KOPT-K1 (cell line): Measurements from ENCODE around the gene LARP7.
"Not testable (repeated sequence)": the region's sequence is repeated elsewhere in the genome, so short reads cannot be mapped to it uniquely, and the experiment has no call there.

Experiments
- H3K27ac ChIP-seq: fragments of 200-600 bp; sonication (generic); 2 replicates; pipeline ENCODE4 v1.5.1; 2016; ENCODE audit warnings: antibody characterized with exemption, mild to moderate bottlenecking, low read depth, low read length; ENCODE audit not compliant: poor library complexity, severe bottlenecking
- H3K36me3 ChIP-seq: fragments of 200-600 bp; sonication (generic); 2 replicates; pipeline ENCODE4 v1.5.1; 2017; ENCODE audit warnings: antibody characterized with exemption, mild to moderate bottlenecking, low read length, moderate library complexity; ENCODE audit not compliant: insufficient read depth
- H3K9me3 ChIP-seq: fragments of 200-600 bp; sonication (generic); 2 replicates; pipeline ENCODE4 v1.5.1; 2017; ENCODE audit warnings: antibody characterized with exemption, low read length, mild to moderate bottlenecking; ENCODE audit not compliant: insufficient read depth, poor library complexity, severe bottlenecking

LARP7 gene

DNA sequence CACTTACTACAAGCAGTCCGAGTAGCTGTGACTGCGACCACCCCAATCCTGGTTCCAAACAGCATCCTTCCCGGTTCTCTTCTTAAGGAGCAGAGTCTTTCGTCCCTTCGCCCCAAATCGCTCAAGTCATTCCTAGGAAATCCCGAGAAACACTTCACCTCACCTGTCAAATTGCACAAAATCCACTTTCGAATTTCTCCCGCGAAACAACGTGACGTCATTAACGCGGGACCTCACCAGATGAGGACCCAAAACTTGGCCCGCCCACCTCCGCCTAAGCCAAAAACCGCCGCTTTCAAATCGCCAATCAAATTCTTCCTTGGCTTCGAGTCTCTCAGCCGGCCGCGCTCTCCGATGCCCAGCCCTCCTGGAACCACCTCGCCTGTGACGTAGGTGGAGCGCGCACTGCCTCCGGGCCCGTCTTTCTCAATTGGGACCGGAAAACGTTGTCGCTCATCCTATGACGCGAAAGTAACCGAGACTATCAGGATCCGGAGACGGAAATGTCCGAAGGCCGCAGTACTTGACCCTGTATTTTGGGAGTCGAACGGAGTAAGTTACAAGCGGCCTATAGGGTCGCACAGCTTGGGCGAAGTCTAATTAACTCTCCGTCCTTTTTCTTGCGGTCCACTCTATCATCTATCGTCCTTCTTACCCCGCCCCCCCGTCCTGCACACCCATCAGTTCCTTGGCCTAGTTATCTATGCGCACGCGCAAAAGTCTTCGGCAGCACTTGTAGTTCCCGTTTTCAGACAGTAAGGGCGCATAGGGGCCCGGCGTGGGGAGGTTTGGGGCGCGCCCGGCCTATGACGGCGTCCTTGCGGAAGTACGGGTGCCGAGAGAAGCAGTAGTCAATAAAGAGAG is at the start of gene LARP7, which contains the start of gene ZGRF1:
Gene LARP7, plus strand, starts transcription at position 456 of the 864 bp plus-strand sequence. CDS start 7,527 bp downstream, outside the sequence.
Gene ZGRF1, minus strand, starts transcription at position 222 of the 864 bp plus-strand sequence. CDS start 3,733 bp downstream, outside the sequence.
- no peaks in the 10 kb centered on the region for H3K9me3 ChIP-seq
- peak within 1 kb of the TSS; percentile 91 for H3K27ac ChIP-seq
- peaks cover 13% of the 10 kb centered on the region for H3K36me3 ChIP-seq

DNA sequence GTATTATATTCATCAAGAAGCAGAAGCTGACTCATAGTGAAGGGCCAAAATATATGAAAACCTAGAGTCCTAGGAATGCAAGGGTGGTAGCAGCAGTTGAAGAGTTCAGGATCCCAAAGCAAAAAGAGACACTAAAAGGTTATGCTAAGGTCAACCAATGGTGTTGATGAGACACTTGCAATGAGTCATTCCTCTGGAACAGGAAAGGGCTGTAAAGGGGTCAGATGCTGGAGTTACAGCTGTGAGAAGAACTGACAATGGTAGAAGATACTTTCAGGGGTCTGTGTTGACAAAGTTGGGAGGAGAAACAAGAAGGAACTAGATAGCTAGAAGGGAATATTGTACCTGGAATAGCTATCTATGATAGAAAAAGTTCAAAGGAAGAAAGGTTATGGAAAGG is 47.7 kb upstream of the LARP7 start:
- Histone ChIP-seq H3K36me3 (peaks cover 76% of the 10 kb centered on the region), H3K27ac (no peak overlapping the region), H3K9me3 (no peaks in the 10 kb centered on the region)

DNA sequence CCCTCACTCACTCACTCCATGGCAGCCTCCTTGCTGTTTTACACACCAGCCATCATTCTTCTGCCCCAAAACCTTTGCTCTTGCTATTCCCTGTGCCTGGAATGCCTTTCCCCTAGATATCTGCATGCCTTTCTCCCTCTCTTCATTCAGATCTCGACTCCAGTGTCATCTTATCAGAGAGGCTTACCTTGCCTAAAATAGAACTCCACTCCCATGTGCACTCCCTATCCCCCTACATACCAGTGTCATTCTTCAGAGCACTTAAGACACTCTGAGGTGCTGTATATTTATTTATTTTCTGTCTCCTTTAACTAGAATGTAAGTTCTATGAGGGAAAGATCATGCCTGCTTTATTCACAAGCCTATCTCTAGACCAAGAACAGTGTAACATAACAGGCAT is 45.4 kb upstream of the LARP7 start:
- Histone ChIP-seq H3K36me3 (peaks cover 68% of the 10 kb centered on the region), H3K9me3 (no peaks in the 10 kb centered on the region), H3K27ac (no peak overlapping the region)

DNA sequence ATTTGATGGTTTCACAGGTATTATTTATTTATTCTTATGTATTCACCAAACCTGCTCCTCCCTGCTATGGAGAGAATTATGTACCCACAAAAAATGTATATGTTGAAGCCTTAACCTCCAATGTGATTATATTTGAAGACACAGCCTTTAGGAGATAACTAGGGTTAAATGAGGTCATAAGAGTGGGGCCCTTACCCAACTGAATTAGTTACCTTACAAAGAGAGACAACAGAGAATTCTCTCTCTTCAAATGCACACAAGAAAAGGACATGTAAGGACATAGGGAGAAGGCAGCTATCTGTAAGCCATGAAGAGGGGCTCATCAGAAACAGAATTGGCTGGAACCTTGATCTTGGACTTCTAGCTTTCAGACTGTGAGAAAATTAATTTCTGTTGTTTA is 44.2 kb upstream of the LARP7 start:
- no peak overlapping the region for H3K27ac ChIP-seq
- no peaks in the 10 kb centered on the region for H3K9me3 ChIP-seq
- H3K36me3 ChIP-seq: peaks cover 65% of the 10 kb centered on the region

DNA sequence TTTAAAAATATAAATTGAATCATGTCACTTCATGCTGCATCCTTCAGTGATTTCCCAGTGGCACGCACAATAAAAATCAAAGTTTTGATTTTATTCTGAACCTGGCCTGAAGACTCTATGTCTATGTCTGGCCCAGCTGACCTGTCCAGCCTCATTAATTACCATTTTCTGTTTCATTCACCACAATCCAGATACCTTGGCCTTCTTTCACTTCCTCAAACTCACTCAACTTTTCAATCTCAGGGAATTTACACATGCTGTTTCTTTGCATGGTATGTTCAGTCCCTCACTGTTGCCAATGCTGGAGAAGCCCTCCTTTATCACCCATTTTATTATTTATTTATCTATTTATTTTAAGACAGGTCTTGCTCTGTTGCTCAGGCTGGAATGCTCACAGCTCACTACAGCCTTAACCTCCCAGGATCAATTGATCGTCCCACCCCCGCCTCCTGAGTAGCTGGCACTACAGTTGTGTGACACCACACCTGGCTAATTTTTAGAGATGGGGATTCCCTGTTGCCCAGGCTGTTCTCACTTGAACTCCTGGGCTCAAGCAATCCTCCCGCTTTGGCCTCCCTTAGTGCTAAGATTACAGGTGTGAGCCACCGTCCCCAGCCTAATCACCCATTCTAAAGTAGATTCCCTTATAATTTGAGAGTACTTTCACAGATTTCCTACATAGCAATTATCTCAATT is 43.4 kb upstream of the LARP7 start:
- H3K36me3 ChIP-seq: peaks cover 61% of the 10 kb centered on the region
- H3K27ac ChIP-seq: no peak overlapping the region
- H3K9me3 ChIP-seq: no peaks in the 10 kb centered on the region

DNA sequence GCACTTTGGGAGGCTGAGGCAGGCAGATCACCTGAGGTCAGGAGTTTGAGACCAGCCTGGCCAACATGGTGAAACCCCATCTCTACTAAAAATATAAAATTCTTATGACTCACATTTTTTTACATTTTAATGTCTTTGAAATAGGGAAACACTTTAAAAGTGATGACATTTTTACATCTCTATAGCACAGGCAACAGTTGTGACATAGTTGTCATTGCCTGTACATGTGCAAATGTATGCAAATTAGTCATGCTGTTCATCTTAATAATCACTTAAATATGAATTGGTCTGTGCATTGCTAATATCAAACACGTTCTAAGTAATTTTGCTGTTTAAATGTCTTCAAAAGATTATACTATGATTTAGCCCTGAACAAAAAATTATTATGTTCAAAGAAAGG is 42.0 kb upstream of the LARP7 start:
- H3K27ac ChIP-seq: no peak overlapping the region
- H3K36me3 ChIP-seq: peaks cover 54% of the 10 kb centered on the region
- H3K9me3 ChIP-seq: no peaks in the 10 kb centered on the region

DNA sequence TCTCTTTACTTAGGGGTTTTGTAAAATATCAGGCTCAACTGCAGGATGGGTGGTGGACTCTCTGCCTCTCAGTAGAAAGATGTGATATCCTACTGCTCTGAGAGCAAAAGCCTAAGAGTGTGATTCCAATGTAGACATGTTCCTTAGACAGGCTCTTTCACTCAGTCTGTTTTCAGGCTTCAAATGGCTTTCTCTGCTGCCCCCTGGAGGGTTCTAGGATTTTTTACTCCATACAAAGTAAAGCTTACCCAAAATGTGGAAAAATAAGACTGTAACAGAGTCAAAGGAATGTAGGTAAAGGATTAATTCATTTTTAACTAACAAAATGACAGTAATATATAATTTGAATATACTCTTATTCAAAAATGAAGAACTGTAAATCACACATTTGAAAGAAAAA is 32.4 kb upstream of the LARP7 start:
- Histone ChIP-seq H3K27ac (no peak overlapping the region), H3K9me3 (no peaks in the 10 kb centered on the region), H3K36me3 (peaks cover 98% of the 10 kb centered on the region)

DNA sequence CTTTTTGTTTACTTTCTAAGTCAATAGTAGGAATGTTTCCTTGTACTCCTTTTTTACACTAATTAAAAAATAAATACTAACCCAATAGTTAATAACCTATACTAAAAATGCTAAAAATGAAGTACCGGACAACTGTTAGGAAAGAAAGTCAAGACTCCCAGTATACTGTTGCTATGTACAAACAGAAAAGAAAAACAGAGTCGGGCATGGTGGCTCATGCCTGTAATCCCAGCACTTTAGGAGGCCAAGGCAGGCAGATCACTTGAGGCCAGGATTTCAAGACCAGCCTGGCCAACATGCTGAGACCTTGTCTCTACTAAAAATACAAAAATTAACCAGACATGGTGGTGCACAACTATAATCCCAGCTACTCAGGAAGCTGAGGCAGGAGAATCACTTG is 24.1 kb upstream of the LARP7 start:
- H3K27ac ChIP-seq, H3K9me3 ChIP-seq: not testable (repeated sequence)

DNA sequence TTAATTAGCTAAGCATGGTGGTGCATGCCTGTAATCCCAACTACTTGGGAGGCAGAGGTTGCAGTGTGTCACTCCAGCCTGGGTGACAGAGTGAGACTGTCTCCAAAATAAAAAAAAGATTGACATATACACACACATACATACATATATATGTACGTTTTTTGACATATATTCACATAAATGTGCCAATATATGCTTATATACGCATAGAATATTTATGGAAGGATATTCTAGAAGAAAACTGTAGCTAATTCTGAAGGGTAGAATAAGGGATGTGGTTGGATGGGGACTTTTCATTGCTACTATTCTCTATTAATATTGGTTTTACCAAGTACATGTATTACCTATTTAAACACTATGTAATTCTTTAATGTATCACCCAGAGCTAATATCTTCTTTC is 20.0 kb upstream of the LARP7 start:
- Histone ChIP-seq H3K9me3 (no peaks in the 10 kb centered on the region), H3K27ac (no peak overlapping the region), H3K36me3 (peaks cover 69% of the 10 kb centered on the region)

More for the DNA sequence above, 24.1 kb upstream of the LARP7 start:
- H3K36me3 ChIP-seq: peaks cover 68% of the 10 kb centered on the region

DNA sequence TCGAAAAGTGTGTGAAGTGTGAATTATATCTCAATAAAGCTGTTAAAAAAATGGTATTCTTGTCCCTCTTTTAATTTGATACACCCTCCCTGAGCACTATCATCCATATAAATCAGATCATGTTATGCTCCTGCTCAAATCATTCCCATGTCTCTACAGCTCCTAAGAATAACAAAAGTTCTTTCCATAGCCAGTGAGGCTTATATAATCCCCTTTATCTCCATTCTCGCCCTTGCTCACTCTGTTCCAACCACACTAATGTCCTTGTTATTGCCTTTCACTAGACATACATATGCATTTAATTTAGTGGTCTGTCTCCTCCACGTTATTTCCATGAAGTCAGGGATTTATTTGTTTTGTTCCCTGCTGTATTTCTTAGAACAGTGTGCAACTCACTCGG is 10.7 kb upstream of the LARP7 start:
- peaks cover 92% of the 10 kb centered on the region for H3K36me3 ChIP-seq
- no peaks in the 10 kb centered on the region for H3K9me3 ChIP-seq
- no peak overlapping the region for H3K27ac ChIP-seq

DNA sequence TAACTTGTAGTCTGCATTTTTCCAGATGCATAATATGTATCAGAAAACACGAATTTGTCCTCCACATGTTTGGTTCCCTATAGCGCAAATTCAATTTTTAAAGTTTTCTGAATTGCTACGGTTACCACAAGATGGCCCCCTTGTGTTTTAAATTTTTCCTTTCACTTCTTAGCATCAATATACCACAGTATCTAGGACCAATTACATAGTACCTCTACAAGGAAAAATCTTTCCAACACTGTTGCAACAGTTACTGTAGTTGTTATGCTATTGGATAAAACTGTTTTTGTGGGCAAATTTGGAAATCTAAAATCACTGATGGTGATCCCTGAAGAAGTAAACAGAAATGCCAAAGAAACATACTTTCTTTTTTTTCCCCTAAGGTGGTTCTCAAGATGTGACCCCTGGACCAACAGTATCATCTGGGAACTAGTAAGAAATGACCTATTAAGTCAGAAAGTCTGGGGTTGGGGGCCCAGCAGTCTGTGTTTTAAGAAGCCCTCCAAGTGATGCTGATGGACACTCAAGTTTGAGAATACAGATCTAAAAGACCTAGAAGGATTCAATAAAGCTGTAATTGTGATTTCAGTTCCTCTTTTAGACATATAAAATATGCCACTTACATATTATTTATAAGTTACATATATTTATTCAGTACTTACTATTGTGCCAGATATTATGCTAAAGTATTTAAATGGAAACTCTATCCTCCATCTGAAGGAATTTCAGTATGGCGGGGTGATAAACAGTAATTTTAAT is 3.3 kb upstream of the LARP7 start:
- H3K36me3 ChIP-seq: peaks cover 42% of the 10 kb centered on the region
- H3K27ac ChIP-seq: no peak overlapping the region
- H3K9me3 ChIP-seq: no peaks in the 10 kb centered on the region

DNA sequence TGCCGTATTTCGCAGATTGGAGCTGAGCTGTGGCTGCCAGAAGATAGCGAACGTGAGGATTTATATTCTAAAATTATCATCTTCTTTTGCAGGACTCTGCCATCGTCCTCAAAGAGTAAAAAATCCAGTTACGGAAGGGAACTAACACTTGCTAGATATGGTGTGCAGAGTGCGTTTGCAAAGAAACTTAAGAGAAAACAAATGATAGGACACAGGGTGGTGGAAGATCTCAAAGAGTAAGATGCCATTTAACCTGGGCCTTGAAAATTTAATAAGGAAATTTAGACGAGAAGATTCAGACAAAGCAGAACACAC is 566 bp downstream of the LARP7 start:
- peak overlapping the region; percentile 91 for H3K27ac ChIP-seq
- no peaks in the 10 kb centered on the region for H3K9me3 ChIP-seq
- H3K36me3 ChIP-seq: peaks cover 10% of the 10 kb centered on the region

DNA sequence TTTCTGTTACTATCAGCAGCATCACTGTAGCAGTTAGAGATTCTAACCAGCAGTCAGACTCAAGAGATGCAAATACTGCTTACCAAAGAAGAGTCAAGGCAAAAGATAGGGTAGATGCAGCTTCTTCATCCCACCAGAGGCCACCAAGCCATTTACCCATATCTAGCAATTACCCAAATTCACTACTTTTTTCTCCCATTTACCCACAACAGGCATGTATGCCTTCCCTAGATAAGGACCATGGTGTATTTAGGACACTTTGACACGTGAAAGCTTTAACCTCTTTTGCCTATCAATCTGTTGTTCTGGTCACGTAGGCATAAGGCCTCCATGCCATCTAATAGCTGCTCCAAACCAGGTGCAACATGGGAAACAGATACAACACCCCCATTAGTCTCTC is 5.6 kb downstream of the LARP7 start:
- Histone ChIP-seq H3K36me3 (peaks cover 43% of the 10 kb centered on the region), H3K27ac (no peak overlapping the region), H3K9me3 (no peaks in the 10 kb centered on the region)

DNA sequence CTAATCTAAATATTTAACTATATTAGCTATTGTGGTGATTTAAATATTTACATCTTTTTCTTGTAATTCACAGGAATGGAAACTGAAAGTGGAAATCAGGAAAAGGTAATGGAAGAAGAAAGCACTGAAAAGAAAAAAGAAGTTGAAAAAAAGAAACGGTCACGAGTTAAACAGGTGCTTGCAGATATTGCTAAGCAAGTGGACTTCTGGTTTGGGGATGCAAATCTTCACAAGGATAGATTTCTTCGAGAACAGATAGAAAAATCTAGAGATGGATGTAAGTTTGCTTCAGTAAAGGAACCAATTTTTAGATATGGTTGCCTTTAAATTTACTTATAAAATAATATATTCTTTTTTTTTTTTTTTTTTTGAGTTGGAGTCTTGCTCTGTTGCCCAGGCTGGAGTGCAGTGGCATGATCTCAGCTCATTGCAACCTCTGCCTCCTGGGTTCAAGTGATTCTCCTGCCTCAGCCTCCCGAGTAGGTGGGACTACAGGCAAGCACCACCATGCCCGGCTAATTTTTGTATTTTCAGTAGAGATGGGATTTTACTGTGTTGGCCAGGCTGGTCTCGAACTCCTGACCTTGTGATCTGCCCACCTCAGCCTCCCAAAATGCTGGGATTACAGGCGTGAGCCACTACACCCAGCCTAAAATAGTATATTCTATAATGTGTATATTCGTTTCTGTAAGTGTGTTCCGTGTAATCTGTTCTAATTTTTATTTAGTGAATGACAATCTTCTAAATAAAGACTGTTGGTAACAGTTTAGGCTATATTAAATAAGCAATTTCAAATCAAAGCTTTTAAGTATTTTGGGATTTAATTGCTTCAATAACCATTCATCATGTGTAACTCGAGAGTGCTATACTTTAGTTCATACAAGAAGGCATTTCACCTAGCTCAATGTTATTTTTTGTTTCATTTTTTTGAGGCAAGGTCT is 7.9 kb downstream of the LARP7 start:
- H3K9me3 ChIP-seq, H3K27ac ChIP-seq: not testable (repeated sequence)
- peaks cover 65% of the 10 kb centered on the region for H3K36me3 ChIP-seq
